ENCODE data around the gene CNTN6.

DNA sequence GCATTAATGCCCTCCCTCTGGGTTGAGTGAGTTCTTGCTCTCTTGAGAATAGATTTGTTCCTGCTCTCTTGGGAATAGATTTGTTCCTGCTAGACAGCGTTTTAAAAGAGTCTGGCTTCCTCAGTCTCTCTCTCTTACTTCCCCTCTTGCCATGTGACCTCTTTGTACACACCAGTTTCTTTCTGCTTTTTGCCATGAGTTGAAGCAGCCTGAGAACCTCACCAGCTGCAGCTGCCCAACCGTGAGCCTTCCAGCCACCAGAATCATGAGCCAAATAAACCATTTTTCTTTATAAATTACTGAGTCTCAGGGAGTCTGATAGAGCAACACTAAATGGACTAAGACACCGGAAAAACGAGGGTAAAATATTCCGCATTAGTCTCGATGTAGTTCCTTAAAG lies 253.6 kb downstream of the CNTN6 start:
- TF ChIP-seq EZH2 (IDR thresholded peaks at IDR 0.05; ENCODE audit: low read length, missing control alignments) = no peak
- TF ChIP-seq, protein P1, sequence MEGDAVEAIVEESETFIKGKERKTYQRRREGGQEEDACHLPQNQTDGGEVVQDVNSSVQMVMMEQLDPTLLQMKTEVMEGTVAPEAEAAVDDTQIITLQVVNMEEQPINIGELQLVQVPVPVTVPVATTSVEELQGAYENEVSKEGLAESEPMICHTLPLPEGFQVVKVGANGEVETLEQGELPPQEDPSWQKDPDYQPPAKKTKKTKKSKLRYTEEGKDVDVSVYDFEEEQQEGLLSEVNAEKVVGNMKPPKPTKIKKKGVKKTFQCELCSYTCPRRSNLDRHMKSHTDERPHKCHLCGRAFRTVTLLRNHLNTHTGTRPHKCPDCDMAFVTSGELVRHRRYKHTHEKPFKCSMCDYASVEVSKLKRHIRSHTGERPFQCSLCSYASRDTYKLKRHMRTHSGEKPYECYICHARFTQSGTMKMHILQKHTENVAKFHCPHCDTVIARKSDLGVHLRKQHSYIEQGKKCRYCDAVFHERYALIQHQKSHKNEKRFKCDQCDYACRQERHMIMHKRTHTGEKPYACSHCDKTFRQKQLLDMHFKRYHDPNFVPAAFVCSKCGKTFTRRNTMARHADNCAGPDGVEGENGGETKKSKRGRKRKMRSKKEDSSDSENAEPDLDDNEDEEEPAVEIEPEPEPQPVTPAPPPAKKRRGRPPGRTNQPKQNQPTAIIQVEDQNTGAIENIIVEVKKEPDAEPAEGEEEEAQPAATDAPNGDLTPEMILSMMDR (conservative IDR thresholded peaks at IDR 0.05 in 1 of 2, IDR thresholded peaks at IDR 0.05 in 1 of 2; ENCODE audit: low read depth in 1 of 2, low read length in 2 of 2) = no peak
